K562 (cell line): ENCODE results near the gene NQO2. TPM values are rescaled to one million over a fixed set of nuclear protein-coding genes. Genes with fewer than 3 reads are reported as not detected.
A peak's percentile ranks its signal among the peaks of the same experiment; 100 is the strongest.

Experiments
- ELF2 ChIP-seq: fragments of 250-450 bp; sonication (Bioruptor Pico); IDR thresholded peaks from 2 replicates; pipeline ENCODE4 v1.5.0; 2021; ENCODE audit warnings: mild to moderate bottlenecking
- HNRNPH1 ChIP-seq: fragments of 200-400 bp; formaldehyde crosslinking; optimal IDR thresholded peaks from 2 replicates; pipeline ENCODE3; 2017; ENCODE audit warnings: low read depth, mild to moderate bottlenecking, low read length, moderate library complexity
- MAFG ChIP-seq: fragments of 450-650 bp; conservative IDR thresholded peaks from 2 replicates; pipeline ENCODE4 v1.6.1; 2016; ENCODE audit warnings: missing genetic modification characterization, missing compliant biosample characterization
- MED1 ChIP-seq: sonication (generic); formaldehyde crosslinking; IDR thresholded peaks from 2 replicates; pipeline ENCODE4 v1.8.1; 2023; ENCODE audit warnings: missing genetic modification reagents, borderline replicate concordance
- MLLT1 ChIP-seq, 2 experiments: fragments of 450-650 bp; IDR thresholded peaks; 2 replicates each; pipeline ENCODE4 v1.6.1; 2016
- MYNN ChIP-seq, 2 experiments: sonication (generic); formaldehyde crosslinking in 1 of 2; IDR thresholded peaks; 2 replicates each; pipeline versions ENCODE4 v1.5.0 to v1.6.1; 2016 to 2020; ENCODE audit warnings: antibody characterized with exemption in 1 of 2, missing genetic modification reagents in 1 of 2
- RREB1 ChIP-seq: fragments of 250-450 bp; sonication (Bioruptor Pico); IDR thresholded peaks from 2 replicates; pipeline ENCODE4 v1.4.0; 2020
- SLC30A9 ChIP-seq: fragments of 250-450 bp; sonication (Bioruptor Pico); IDR thresholded peaks from 2 replicates; pipeline ENCODE4 v1.8.0; 2022; ENCODE audit warnings: mild to moderate bottlenecking, moderate library complexity
- SREBF1 ChIP-seq: fragments of 150-350 bp; IDR thresholded peaks from 2 replicates; pipeline ENCODE4 v1.6.1; 2014; ENCODE audit warnings: antibody characterized with exemption, low read depth, low read length, borderline replicate concordance
- TGIF2 ChIP-seq: sonication (generic); formaldehyde crosslinking; IDR thresholded peaks from 2 replicates; pipeline ENCODE4 v1.8.1; 2022; ENCODE audit warnings: mild to moderate bottlenecking, missing genetic modification reagents, moderate library complexity
- ZBTB12 ChIP-seq: fragments of 250-450 bp; sonication (Bioruptor Pico); IDR thresholded peaks from 2 replicates; pipeline ENCODE4 v1.4.0; 2020
- ZNF511 ChIP-seq: sonication (generic); formaldehyde crosslinking; IDR thresholded peaks from 2 replicates; pipeline ENCODE4 v1.8.0; 2022; ENCODE audit warnings: mild to moderate bottlenecking, missing genetic modification reagents
- ZNF518B ChIP-seq: fragments of 250-450 bp; sonication (Bioruptor Pico); IDR thresholded peaks from 2 replicates; pipeline ENCODE4 v1.5.0; 2021; ENCODE audit warnings: mild to moderate bottlenecking, moderate library complexity
- polyA plus RNA-seq, 8 experiments: library from polyadenylated mRNA; depleted of rRNA in 4 of 8; stranded (reverse) in 5 of 8; unstranded in 3 of 8; fragments of >200 nt; fragmentation: Nextera tagmentation in 2 of 8; fragmentation: Illumina TruSeq in 1 of 8; extraction: Ambion mirVana in 2 of 8; extraction: Trizol in 1 of 8; gene quantifications; 2 replicates each; pipeline versions ENCODE4 v1.2.1 to v1.2.3, GENCODE V29; 2011 to 2014; ENCODE audit warnings: inconsistent platforms in 1 of 8, missing spikeins in 1 of 8
- total RNA-seq, 7 experiments: library from RNA; depleted of rRNA in 6 of 7; stranded (reverse); fragments of >200 nt in 6 of 7; fragmentation: Illumina TruSeq in 2 of 7; extraction: Trizol in 2 of 7; gene quantifications; 2 replicates each; pipeline versions ENCODE4 v1.2.1 to v1.2.3, GENCODE V29; 2011 to 2021; ENCODE audit warnings: low replicate concordance in 1 of 7

The NQO2 gene
- total and polyA plus RNA-seq, 9 of the 15 experiments (the other 6 are each of a cell fraction or from before 2014, with no cell fraction given): 54.6 to 214 (median 116) TPM

- TF ChIP-seq RREB1 (CRISPR knock-in tag) (no peak), SREBF1 (no peak), ZNF518B (CRISPR knock-in tag) (no peak), SLC30A9 (CRISPR knock-in tag) (no peak), ELF2 (CRISPR knock-in tag) (no peak), ZBTB12 (CRISPR knock-in tag) (no peak), MAFG (tag) (no peak), ZNF511 (CRISPR knock-in tag) (peak; percentile 54; the same call in 1 of the 2 replicates), MED1 (CRISPR knock-in tag) (no peak), MYNN (IDR thresholded peaks at IDR 0.05) (no peak), MYNN (CRISPR knock-in tag; IDR thresholded peaks at IDR 0.05) (no peak), TGIF2 (no peak), HNRNPH1 (no peak), MLLT1 (IDR thresholded peaks at IDR 0.05) (peak; percentile 55 to 78; a peak in 3 of 4 replicates)
Measured at GRCh38 chr6:2999618-3000557, at the start of gene NQO2 (continued).
